Gastrocnemius medialis (tissue), 4 donors: ENCODE data around the gene GAMT. TPM values are rescaled to one million over a fixed set of nuclear protein-coding genes. Genes with fewer than 3 reads are reported as not detected.
A peak's percentile ranks its signal among the peaks of the same experiment; 100 is the strongest.

Experiments
- ATAC-seq, 2 donors: fragments of 150-250 bp; one replicate each; pipeline ENCODE4 v1.9.1; 2016
- DNase-seq, 2 donors: peaks; one replicate each; pipeline ENCODE4 v3.0.0-alpha.2; 2019
- H3K27ac ChIP-seq, 4 donors: fragments of 200-600 bp; sonication (generic); 1 replicate in 1 of 4; 2 replicates in 3 of 4; pipeline ENCODE4 v1.5.1; 2016 to 2018; ENCODE audit warnings: mild to moderate bottlenecking in 2 of 4, moderate library complexity in 1 of 4
- H3K27me3 ChIP-seq, 3 donors: fragments of 200-600 bp; sonication (generic) in 2 of 3; 1 replicate in 1 of 3; 2 replicates in 2 of 3; pipeline versions ENCODE4 v1.5.1 to v1.6.0; 2016 to 2019; ENCODE audit warnings: mild to moderate bottlenecking in 1 of 3, moderate library complexity in 1 of 3
- H3K36me3 ChIP-seq, 2 donors: fragments of 200-600 bp; sonication (generic) in 1 of 2; one replicate each; pipeline ENCODE4 v1.5.1; 2017 to 2018
- H3K4me1 ChIP-seq, 2 donors: fragments of 200-600 bp; sonication (generic) in 1 of 2; one replicate each; pipeline ENCODE4 v1.5.1; 2016 to 2017; ENCODE audit warnings: mild to moderate bottlenecking in 2 of 2
- H3K4me3 ChIP-seq, 4 donors: fragments of 200-600 bp; sonication (generic) in 3 of 4; 1 replicate in 1 of 4; 2 replicates in 3 of 4; pipeline ENCODE4 v1.5.1; 2016 to 2019; ENCODE audit warnings: mild to moderate bottlenecking in 2 of 4
- H3K9me3 ChIP-seq, 3 donors: fragments of 200-600 bp; sonication (generic) in 2 of 3; 1 replicate in 1 of 3; 2 replicates in 2 of 3; pipeline ENCODE4 v1.5.1; 2016 to 2019
- CTCF ChIP-seq, 5 experiments: fragments of 450-650 bp in 3 of 5; fragments of 200-600 bp in 2 of 5; sonication (generic) in 2 of 5; IDR thresholded peaks in 4 of 5; conservative IDR thresholded peaks in 1 of 5; 1 replicate in 4 of 5; 2 replicates in 1 of 5; pipeline ENCODE4 v1.5.1; 2016 to 2019; ENCODE audit warnings: antibody characterized with exemption in 5 of 5, mild to moderate bottlenecking in 3 of 5, moderate library complexity in 3 of 5
- POLR2A ChIP-seq, 2 donors: fragments of 450-650 bp; IDR thresholded peaks; one replicate each; pipeline ENCODE4 v1.6.1; 2017; ENCODE audit warnings: antibody characterized with exemption in 2 of 2, mild to moderate bottlenecking in 2 of 2, moderate library complexity in 2 of 2
- in situ Hi-C, 4 donors: fragments of 200-750 bp; cut with MboI; loops; one replicate each; pipeline versions ENCODE4 v1.15.0 to v1.8.0; 2017; ENCODE audit warnings: low sequenced_read_pairs in 4 of 4
- intact Hi-C: fragments of 100-400 bp; cut with DNase I; formaldehyde crosslinking; loops from one replicate; pipeline ENCODE4 v1.15.1; 2023; ENCODE audit warnings: low total_unique reads
- total RNA-seq, 4 donors: library from RNA; depleted of rRNA; stranded (reverse); fragments of >200 nt; gene quantifications; one replicate each; pipeline versions ENCODE4 v1.1.0 to v1.2.3, GENCODE V29; 2016

The GAMT gene
- total RNA-seq, 4 donors from 2014 or later = 269 to 421 (median 373) TPM

GRCh38 chr19:1411255-1412191 is 10.2 kb upstream of the GAMT start:
- Histone ChIP-seq H3K9me3 (no peaks in the 10 kb centered on the region), H3K36me3 (no peaks in the 10 kb centered on the region), H3K27ac (peak overlapping the region; percentile 89 to 98 (median 94)), H3K4me1 (peaks cover 73 to 76% of the 10 kb centered on the region in 2 donors), H3K4me3 (peak overlapping the region in 1 of 4 donors; percentile 1), H3K27me3 (no peaks in the 10 kb centered on the region)
- DNase-seq = peak; percentile 77 to 80
- intact Hi-C loops (loop anchor here (10.0 kb wide), 1 partner anchor 653 kb away; no protein-coding TSS in a partner anchor), in situ Hi-C loops (no loop called here)
- peak; percentile 28 to 44 for ATAC-seq
- TF ChIP-seq CTCF (IDR thresholded peaks at IDR 0.05 in 4 of 5, conservative IDR thresholded peaks at IDR 0.05 in 1 of 5) (no peak), POLR2A (IDR thresholded peaks at IDR 0.05) (peak; percentile 52 to 56)

- H3K36me3 ChIP-seq = no peaks in the 10 kb centered on the region
- no peaks in the 10 kb centered on the region for H3K9me3 ChIP-seq
- H3K4me1 ChIP-seq = peaks cover 66 to 69% of the 10 kb centered on the region in 2 donors
- in situ Hi-C loops (no loop called here), intact Hi-C loops (loop anchor here (10.0 kb wide), 1 partner anchor 654 kb away; no protein-coding TSS in a partner anchor)
- H3K4me3 ChIP-seq = peak overlapping the region in 2 of 4 donors; percentile 5 to 7
- DNase-seq (no peak), ATAC-seq (no peak)
- H3K27me3 ChIP-seq = no peaks in the 10 kb centered on the region
- TF ChIP-seq CTCF (IDR thresholded peaks at IDR 0.05 in 4 of 5, conservative IDR thresholded peaks at IDR 0.05 in 1 of 5) (no peak), POLR2A (IDR thresholded peaks at IDR 0.05) (no peak)
- H3K27ac ChIP-seq = peak overlapping the region; percentile 89 to 98 (median 94)
Observed at GRCh38 chr19:1410789-1411188, 9.4 kb upstream of the GAMT start.

GRCh38 chr19:1410136-1410786 is 8.9 kb upstream of the GAMT start:
- no peaks in the 10 kb centered on the region for H3K27me3 ChIP-seq
- peaks cover 61 to 64% of the 10 kb centered on the region in 2 donors for H3K4me1 ChIP-seq
- no peaks in the 10 kb centered on the region for H3K9me3 ChIP-seq
- ATAC-seq (no peak), DNase-seq (peak in 1 of 2 donors; percentile 53)
- peak overlapping the region; percentile 7 to 95 (median 76) for H3K4me3 ChIP-seq
- intact Hi-C loops = loop anchor here (10.0 kb wide), 1 partner anchor 655 kb away; no protein-coding TSS in a partner anchor
- in situ Hi-C loops = no loop called here
- peak overlapping the region; percentile 89 to 98 (median 94) for H3K27ac ChIP-seq
- TF ChIP-seq POLR2A (IDR thresholded peaks at IDR 0.05) (peak in 1 of 2 donors; percentile 11), CTCF (IDR thresholded peaks at IDR 0.05 in 4 of 5, conservative IDR thresholded peaks at IDR 0.05 in 1 of 5) (no peak)
- H3K36me3 ChIP-seq = no peaks in the 10 kb centered on the region

GRCh38 chr19:1409204-1410005 is 8.1 kb upstream of the GAMT start:
- H3K4me3 ChIP-seq = peak overlapping the region; percentile 75 to 95 (median 85)
- in situ Hi-C loops = no loop called here
- peak overlapping the region; percentile 89 to 98 (median 94) for H3K27ac ChIP-seq
- ATAC-seq = no peak
- TF ChIP-seq POLR2A (IDR thresholded peaks at IDR 0.05) = no peak
- TF ChIP-seq CTCF (IDR thresholded peaks at IDR 0.05 in 4 of 5, conservative IDR thresholded peaks at IDR 0.05 in 1 of 5) = no peak
- H3K27me3 ChIP-seq = no peaks in the 10 kb centered on the region
- intact Hi-C loops = loop anchor here (10.0 kb wide), 1 partner anchor 655 kb away; no protein-coding TSS in a partner anchor
- H3K4me1 ChIP-seq = peaks cover 54 to 55% of the 10 kb centered on the region in 2 donors
- H3K9me3 ChIP-seq = no peaks in the 10 kb centered on the region
- peak in 1 of 2 donors; percentile 44 for DNase-seq
- H3K36me3 ChIP-seq = no peaks in the 10 kb centered on the region
